ENCODE data around the gene WNT1. TPM values are rescaled to one million over a fixed set of nuclear protein-coding genes. Genes with fewer than 3 reads are reported as not detected.

Gene WNT1
- total and polyA plus RNA-seq, 2 donors (not counting 3 experiments of a cell fraction or from before 2014, with no cell fraction given): not detected

- H2AFZ ChIP-seq (ENCODE audit: low read depth, low read length): no peak overlapping the region
- H3K4me2 ChIP-seq (ENCODE audit: insufficient read depth, low read length): no peak overlapping the region
- no peaks in the 10 kb centered on the region for H3K79me2 ChIP-seq (ENCODE audit: control insufficient read depth, insufficient read depth, low read length)
- peaks cover 54 to 55% of the 10 kb centered on the region in 2 experiments for H3K27me3 ChIP-seq (ENCODE audit: control insufficient read depth in 2 of 2, insufficient read depth in 2 of 2, low read length in 2 of 2)
- H3K36me3 ChIP-seq (ENCODE audit: control insufficient read depth in 2 of 2, extremely low read depth in 1 of 2, insufficient read depth in 2 of 2, low read length in 2 of 2): no peaks in the 10 kb centered on the region
- no peak overlapping the region for H3K27ac ChIP-seq (ENCODE audit: insufficient read depth, low read depth, low read length)
- no peak overlapping the region for H3K9ac ChIP-seq (replicated peaks; ENCODE audit: extremely low read depth, insufficient read depth, low read length)
- no TSS peak for BruUV-seq (replicated peaks)
- intact Hi-C loops (cut with micrococcal nuclease) (no loop called here), dilution Hi-C loops (cut with MboI; ENCODE audit: extremely low pct_ligation_motif_present, low sequenced_read_pairs) (no loop called here)
- no peaks in the 10 kb centered on the region for H4K20me1 ChIP-seq (replicated peaks; ENCODE audit: control insufficient read depth, extremely low read depth, insufficient read depth, low read length)
- TF ChIP-seq MAX (IDR thresholded peaks at IDR 0.05; ENCODE audit: insufficient read depth, insufficient read length) (no peak), CTCF (IDR thresholded peaks at IDR 0.05; ENCODE audit: extremely low read depth in 1 of 2, insufficient read depth in 1 of 2, low read depth in 1 of 2, low read length in 2 of 2) (peak in 1 of 2 donors; percentile 1), POLR2A (IDR thresholded peaks at IDR 0.05; ENCODE audit: low read depth, low read length) (no peak), EZH2 (IDR thresholded peaks at IDR 0.05; ENCODE audit: borderline replicate concordance, low read depth, low read length, severe bottlenecking) (peak; percentile 47), POLR2AphosphoS5 (IDR thresholded peaks at IDR 0.05; ENCODE audit: insufficient read depth, low read depth, low read length) (no peak)
- no peaks in the 10 kb centered on the region for H3K9me3 ChIP-seq (replicated peaks; ENCODE audit: control insufficient read depth, insufficient read depth, low read length)
- FAIRE-seq (no peak), DNase-seq (ENCODE audit: low read depth, low spot score) (no peak)
- CTCF ChIA-PET: interaction anchor here (1.3 to 7.3 kb wide), 4 partner anchors 10 to 24 kb away, joined by 3 to 64 read pairs (median 6); no protein-coding TSS in a partner anchor
- H3K4me1 ChIP-seq (ENCODE audit: control insufficient read depth, extremely low read depth, insufficient read depth, low read length): no peaks in the 10 kb centered on the region
- no peaks in the 10 kb centered on the region for H3K9me1 ChIP-seq (replicated peaks; ENCODE audit: control insufficient read depth, extremely low read depth, insufficient read depth, low read length)
- POLR2A ChIA-PET: no interaction called here
- H3K4me3 ChIP-seq (replicated peaks in 1 of 3; ENCODE audit: insufficient read depth in 1 of 3, low read depth in 1 of 3, low read length in 3 of 3): no peak overlapping the region
These were observed 5.7 kb upstream of the WNT1 start for GRCh38 chr12:48972213-48972951.

Data from endothelial cell of umbilical vein (primary cell).